SJSA1 (cell line): ENCODE results near the gene LCE2C. TPM values are rescaled to one million over a fixed set of nuclear protein-coding genes. Genes with fewer than 3 reads are reported as not detected.
"Not testable (repeated sequence)": the region's sequence is repeated elsewhere in the genome, so short reads cannot be mapped to it uniquely, and the experiment has no call there.

Experiments used
- DNase-seq, 2 experiments: peaks; one replicate each; pipeline ENCODE4 v3.0.0-alpha.2; 2015 to 2020; ENCODE audit warnings: low spot score in 2 of 2, low read depth in 1 of 2
- H3K27ac ChIP-seq: fragments of 250-450 bp; sonication (Bioruptor Pico); 2 replicates; pipeline ENCODE4 v1.5.1; 2020; ENCODE audit warnings: mild to moderate bottlenecking, moderate library complexity
- H3K27me3 ChIP-seq: fragments of 250-450 bp; sonication (Bioruptor Pico); replicated peaks from 2 replicates; pipeline ENCODE4 v1.5.1; 2020; ENCODE audit warnings: mild to moderate bottlenecking, moderate library complexity
- H3K36me3 ChIP-seq: fragments of 250-450 bp; sonication (Bioruptor Pico); 2 replicates; pipeline ENCODE4 v1.5.1; 2020; ENCODE audit warnings: mild to moderate bottlenecking
- H3K4me1 ChIP-seq: fragments of 250-450 bp; sonication (Bioruptor Pico); replicated peaks from 2 replicates; pipeline ENCODE4 v1.6.1; 2021; ENCODE audit warnings: mild to moderate bottlenecking
- H3K4me3 ChIP-seq: fragments of 250-450 bp; sonication (Bioruptor Pico); 2 replicates; pipeline ENCODE4 v1.5.1; 2020; ENCODE audit warnings: mild to moderate bottlenecking
- H3K9me3 ChIP-seq: fragments of 250-450 bp; sonication (Bioruptor Pico); replicated peaks from 2 replicates; pipeline ENCODE4 v1.5.1; 2020; ENCODE audit warnings: mild to moderate bottlenecking
- total RNA-seq: library from RNA; depleted of rRNA; stranded (reverse); fragments of >200 nt; shearing (Covaris generic); gene quantifications from 2 replicates; pipeline ENCODE4 v1.2.3, GENCODE V29; 2014; rRNA removed

Gene LCE2C
- not detected in 2 replicates for total RNA-seq

- H3K4me1 ChIP-seq, H3K27ac ChIP-seq, DNase-seq, H3K4me3 ChIP-seq, H3K36me3 ChIP-seq, H3K9me3 ChIP-seq: not testable (repeated sequence)
- peaks cover 12% of the 10 kb centered on the region; the same call in 1 of the 2 replicates for H3K27me3 ChIP-seq
Observed at GRCh38 chr1:152674983-152675382, at the start of gene LCE2C. Gene LCE2C, plus strand, starts transcription at chr1:152675279. Its CDS starts 737 bp downstream, at chr1:152676016.

- Histone ChIP-seq H3K36me3 (no peaks in the 10 kb centered on the region), H3K27ac (no peak overlapping the region)
Observed at GRCh38 chr1:152626744-152627143, 48.3 kb upstream of the LCE2C start.

GRCh38 chr1:152630596-152630995 lies 44.5 kb upstream of the LCE2C start:
- DNase-seq: no peak
- no peaks in the 10 kb centered on the region for H3K36me3 ChIP-seq
- H3K27me3 ChIP-seq: no peaks in the 10 kb centered on the region
- no peak overlapping the region for H3K27ac ChIP-seq
- no peak overlapping the region for H3K4me3 ChIP-seq
- H3K4me1 ChIP-seq: no peaks in the 10 kb centered on the region
- H3K9me3 ChIP-seq: no peaks in the 10 kb centered on the region

More at GRCh38 chr1:152626744-152627143, 48.3 kb upstream of the LCE2C start:
- Histone ChIP-seq H3K27me3 (no peaks in the 10 kb centered on the region), H3K4me1 (no peaks in the 10 kb centered on the region), H3K4me3 (no peak overlapping the region), H3K9me3 (no peaks in the 10 kb centered on the region)
- DNase-seq: no peak

- Histone ChIP-seq H3K4me3 (no peak overlapping the region), H3K4me1 (no peaks in the 10 kb centered on the region), H3K9me3 (no peaks in the 10 kb centered on the region), H3K27ac (no peak overlapping the region), H3K36me3 (no peaks in the 10 kb centered on the region), H3K27me3 (peaks cover 12% of the 10 kb centered on the region)
- no peak for DNase-seq
Observed at GRCh38 chr1:152640351-152640750, 34.7 kb upstream of the LCE2C start.

GRCh38 chr1:152643945-152644344 lies 31.1 kb upstream of the LCE2C start:
- no peaks in the 10 kb centered on the region for H3K4me1 ChIP-seq
- no peaks in the 10 kb centered on the region for H3K9me3 ChIP-seq
- no peaks in the 10 kb centered on the region for H3K36me3 ChIP-seq
- DNase-seq: no peak
- peaks cover 12% of the 10 kb centered on the region for H3K27me3 ChIP-seq
- no peak overlapping the region for H3K27ac ChIP-seq
- no peak overlapping the region for H3K4me3 ChIP-seq

- Histone ChIP-seq H3K36me3 (no peaks in the 10 kb centered on the region), H3K4me3 (no peak overlapping the region), H3K9me3 (no peaks in the 10 kb centered on the region), H3K27me3 (peaks cover 12% of the 10 kb centered on the region), H3K4me1 (no peaks in the 10 kb centered on the region), H3K27ac (no peak overlapping the region)
- DNase-seq: no peak
Observed at GRCh38 chr1:152645146-152645545, 29.9 kb upstream of the LCE2C start.

GRCh38 chr1:152646656-152647055 lies 28.4 kb upstream of the LCE2C start:
- no peaks in the 10 kb centered on the region for H3K4me1 ChIP-seq
- DNase-seq: no peak
- no peaks in the 10 kb centered on the region for H3K9me3 ChIP-seq
- no peak overlapping the region for H3K27ac ChIP-seq
- no peak overlapping the region for H3K4me3 ChIP-seq
- peaks cover 4% of the 10 kb centered on the region for H3K27me3 ChIP-seq
- no peaks in the 10 kb centered on the region for H3K36me3 ChIP-seq

- 0 out of 2 replicates have a peak, but pooled peaks cover 8% of the 10 kb centered on the region for H3K27me3 ChIP-seq
- DNase-seq: peak; percentile 49 to 72
- no peaks in the 10 kb centered on the region for H3K4me1 ChIP-seq
- H3K27ac ChIP-seq: no peak overlapping the region
- no peaks in the 10 kb centered on the region for H3K9me3 ChIP-seq
- no peaks in the 10 kb centered on the region for H3K36me3 ChIP-seq
- H3K4me3 ChIP-seq: no peak overlapping the region
Observed at GRCh38 chr1:152654110-152654509, 21.0 kb upstream of the LCE2C start.

GRCh38 chr1:152656459-152656858 lies 18.6 kb upstream of the LCE2C start:
- Histone ChIP-seq H3K36me3 (no peaks in the 10 kb centered on the region), H3K9me3 (no peaks in the 10 kb centered on the region), H3K4me3 (no peak overlapping the region), H3K4me1 (no peaks in the 10 kb centered on the region), H3K27me3 (0 out of 2 replicates have a peak, but pooled peaks cover 5% of the 10 kb centered on the region), H3K27ac (no peak overlapping the region)
- no peak for DNase-seq

GRCh38 chr1:152657677-152658076 lies 17.4 kb upstream of the LCE2C start:
- H3K36me3 ChIP-seq: no peaks in the 10 kb centered on the region
- H3K4me3 ChIP-seq: no peak overlapping the region
- DNase-seq: no peak
- no peaks in the 10 kb centered on the region for H3K9me3 ChIP-seq
- no peak overlapping the region for H3K27ac ChIP-seq
- 0 out of 2 replicates have a peak, but pooled peaks cover 5% of the 10 kb centered on the region for H3K27me3 ChIP-seq
- no peaks in the 10 kb centered on the region for H3K4me1 ChIP-seq

- H3K27ac ChIP-seq: no peak overlapping the region
- H3K9me3 ChIP-seq: no peaks in the 10 kb centered on the region
- no peaks in the 10 kb centered on the region for H3K36me3 ChIP-seq
- H3K4me1 ChIP-seq: no peaks in the 10 kb centered on the region
- 0 out of 2 replicates have a peak, but pooled peaks cover 5% of the 10 kb centered on the region for H3K27me3 ChIP-seq
- no peak for DNase-seq
- H3K4me3 ChIP-seq: no peak overlapping the region
Observed at GRCh38 chr1:152658649-152659048, 16.4 kb upstream of the LCE2C start.

GRCh38 chr1:152663098-152663497 lies 12.0 kb upstream of the LCE2C start, which contains the start of gene LCE2D:
Gene LCE2D, plus strand, starts transcription at chr1:152663380. Its CDS starts 726 bp downstream, at chr1:152664106.
- Histone ChIP-seq H3K9me3 (no peaks in the 10 kb centered on the region), H3K27ac (no peak within 1 kb of the TSS), H3K4me1 (no peaks in the 10 kb centered on the region), H3K27me3 (no peaks in the 10 kb centered on the region), H3K36me3 (no peaks in the 10 kb centered on the region), H3K4me3 (no peak within 1 kb of the TSS)
- DNase-seq: no peak

GRCh38 chr1:152666171-152666570 lies 8.9 kb upstream of the LCE2C start:
- H3K36me3 ChIP-seq, H3K27ac ChIP-seq, H3K9me3 ChIP-seq, DNase-seq, H3K4me3 ChIP-seq, H3K4me1 ChIP-seq, H3K27me3 ChIP-seq: not testable (repeated sequence)

GRCh38 chr1:152667648-152668047 lies 7.4 kb upstream of the LCE2C start:
- H3K9me3 ChIP-seq: no peaks in the 10 kb centered on the region
- H3K4me1 ChIP-seq: no peaks in the 10 kb centered on the region
- no peak overlapping the region for H3K27ac ChIP-seq
- H3K27me3 ChIP-seq: no peaks in the 10 kb centered on the region; the same call in 1 of the 2 replicates
- no peaks in the 10 kb centered on the region for H3K36me3 ChIP-seq
- no peak overlapping the region for H3K4me3 ChIP-seq
- no peak for DNase-seq

GRCh38 chr1:152673016-152673415 lies 2.1 kb upstream of the LCE2C start:
- H3K4me3 ChIP-seq: no peak overlapping the region
- no peaks in the 10 kb centered on the region for H3K36me3 ChIP-seq
- H3K27me3 ChIP-seq: peaks cover 6% of the 10 kb centered on the region; the same call in 1 of the 2 replicates
- H3K27ac ChIP-seq: no peak overlapping the region
- no peaks in the 10 kb centered on the region for H3K4me1 ChIP-seq
- DNase-seq: no peak
- no peaks in the 10 kb centered on the region for H3K9me3 ChIP-seq
